GM12878 (cell line): Measurements from ENCODE around the gene CPS1.

Source experiments
- CTCF ChIP-seq, 3 experiments: IDR thresholded peaks in 2 of 3; conservative IDR thresholded peaks in 1 of 3; 2 replicates each; pipeline ENCODE4 v1.5.1; 2011; ENCODE audit warnings: low read depth in 3 of 3, low read length in 3 of 3, mild to moderate bottlenecking in 3 of 3, control low read depth in 2 of 3, moderate library complexity in 2 of 3, inconsistent platforms in 1 of 3, mixed read lengths in 1 of 3; ENCODE audit not compliant: control insufficient read depth in 2 of 3, insufficient read depth in 1 of 3; ENCODE audit errors: extremely low read depth in 1 of 3
- ELK1 ChIP-seq: IDR thresholded peaks from 2 replicates; pipeline ENCODE4 v1.6.1; 2012; ENCODE audit warnings: low read depth, low read length, improper control_type of control experiment
- MAX ChIP-seq: IDR thresholded peaks from 2 replicates; pipeline ENCODE4 v1.6.1; 2012; ENCODE audit warnings: low read depth, low read length, improper control_type of control experiment
- POLR2AphosphoS5 ChIP-seq: IDR thresholded peaks from 2 replicates; pipeline ENCODE4 v1.6.1; 2011; ENCODE audit warnings: mild to moderate bottlenecking, low read length, inconsistent platforms
- REST ChIP-seq: IDR thresholded peaks from 2 replicates; pipeline ENCODE4 v1.6.1; 2012; ENCODE audit warnings: mild to moderate bottlenecking, low read depth, low read length
- RFX5 ChIP-seq: IDR thresholded peaks from 2 replicates; pipeline ENCODE4 v1.6.1; 2011; ENCODE audit warnings: low read depth, low read length, improper control_type of control experiment
- ZNF384 ChIP-seq: IDR thresholded peaks from 2 replicates; pipeline ENCODE4 v1.6.1; 2012; ENCODE audit warnings: low read depth, mild to moderate bottlenecking, low read length, improper control_type of control experiment, borderline replicate concordance

GRCh38 chr2:210676067-210676466 lies 119.7 kb downstream of the CPS1 start:
- no peak for TF ChIP-seq RFX5
- TF ChIP-seq CTCF (IDR thresholded peaks at IDR 0.05 in 2 of 3, conservative IDR thresholded peaks at IDR 0.05 in 1 of 3; ENCODE audit: control insufficient read depth in 2 of 3, extremely low read depth in 1 of 3, insufficient read depth in 1 of 3, low read depth in 3 of 3, low read length in 3 of 3), result no peak
- no peak for TF ChIP-seq REST
- TF ChIP-seq ZNF384, result no peak
- TF ChIP-seq ELK1, result no peak
- no peak for TF ChIP-seq POLR2AphosphoS5
- TF ChIP-seq MAX, result no peak
